AG04449 (cell line): ENCODE results near the gene ESPNL.
A peak's percentile ranks its signal among the peaks of the same experiment; 100 is the strongest.

Experiments
- CTCF ChIA-PET: fragments of 350-600 bp; formaldehyde crosslinking; extraction: SDS; loops from one replicate; lab custom pipeline; 2021; ENCODE audit warnings: antibody characterized with exemption; lab: Yijun Ruan, JAX
- POLR2A ChIA-PET: fragments of 400-600, 350-600 bp; formaldehyde crosslinking; extraction: SDS; loops from one replicate; lab custom pipeline; 2020; ENCODE audit warnings: antibody characterized with exemption, inconsistent platforms; lab: Yijun Ruan, JAX
- DNase-seq: peaks from one replicate; pipeline ENCODE4 v3.0.0-alpha.2; 2010; ENCODE audit warnings: low read depth, low spot score
- H3K4me3 ChIP-seq: 2 replicates; pipeline ENCODE4 v1.5.1; 2011; ENCODE audit warnings: low read depth, mild to moderate bottlenecking, control low read depth, low read length
- TF ChIP-seq, protein P1 (sequence below): IDR thresholded peaks from one replicate; pipeline ENCODE4 v1.5.1; 2011; ENCODE audit warnings: mild to moderate bottlenecking, moderate library complexity, low read length, control low read depth, inconsistent platforms; ENCODE audit not compliant: insufficient read depth; ENCODE audit errors: missing control alignments

The ESPNL gene

DNA sequence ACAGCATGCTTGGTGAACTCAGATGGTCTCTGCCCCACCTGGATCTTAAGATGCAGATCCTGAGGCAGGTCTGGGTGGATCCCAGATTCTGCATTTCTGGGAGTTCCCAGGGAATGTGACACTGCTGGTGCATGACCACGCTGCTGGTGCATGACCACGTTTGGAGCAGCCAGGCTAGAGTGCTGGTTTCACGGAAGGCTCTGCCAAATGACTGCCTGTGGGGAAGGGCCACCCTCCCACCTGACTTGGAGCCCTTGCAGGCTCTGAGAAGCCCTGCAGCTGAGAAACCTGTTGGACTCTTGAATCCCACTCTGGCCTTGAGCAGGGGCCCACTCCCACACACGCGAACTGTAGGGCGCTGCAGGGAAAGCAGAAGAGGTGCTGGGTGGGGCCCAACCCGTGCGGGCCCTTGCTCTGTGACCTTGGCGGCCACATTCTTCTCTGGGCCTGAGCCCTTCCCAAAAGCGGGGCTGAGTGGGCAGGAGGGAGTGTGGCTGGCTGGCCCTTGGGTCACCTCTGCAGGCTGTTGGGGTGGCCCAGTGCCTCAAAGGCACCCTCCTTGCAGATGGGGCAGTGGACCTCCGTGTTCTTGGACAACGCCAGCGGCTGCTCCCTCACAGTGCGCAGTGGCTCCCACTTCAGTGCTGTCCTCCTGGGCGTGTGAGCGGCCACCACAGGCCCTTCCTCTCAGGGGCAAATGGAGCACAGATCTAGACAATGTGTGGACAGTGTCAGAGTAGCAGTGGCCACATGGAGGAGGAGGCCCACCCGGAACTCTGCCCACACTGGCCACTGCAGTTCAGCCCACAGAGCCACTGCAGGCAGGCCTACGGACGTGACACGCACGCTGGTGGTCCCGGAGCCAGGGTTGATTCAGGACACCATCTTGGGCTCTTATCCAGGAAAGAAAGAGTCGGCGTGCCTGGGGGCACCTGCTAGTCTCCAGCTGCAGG is 66.5 kb downstream of the ESPNL start:
- no peak for DNase-seq
- ChIA-PET POLR2A (no interaction called here), CTCF (interaction anchor here (1.6 kb wide), 2 partner anchors 7 to 96 kb away, joined by 5 to 6 read pairs; no protein-coding TSS in a partner anchor)
- H3K4me3 ChIP-seq = no peak overlapping the region
- TF ChIP-seq, protein P1, sequence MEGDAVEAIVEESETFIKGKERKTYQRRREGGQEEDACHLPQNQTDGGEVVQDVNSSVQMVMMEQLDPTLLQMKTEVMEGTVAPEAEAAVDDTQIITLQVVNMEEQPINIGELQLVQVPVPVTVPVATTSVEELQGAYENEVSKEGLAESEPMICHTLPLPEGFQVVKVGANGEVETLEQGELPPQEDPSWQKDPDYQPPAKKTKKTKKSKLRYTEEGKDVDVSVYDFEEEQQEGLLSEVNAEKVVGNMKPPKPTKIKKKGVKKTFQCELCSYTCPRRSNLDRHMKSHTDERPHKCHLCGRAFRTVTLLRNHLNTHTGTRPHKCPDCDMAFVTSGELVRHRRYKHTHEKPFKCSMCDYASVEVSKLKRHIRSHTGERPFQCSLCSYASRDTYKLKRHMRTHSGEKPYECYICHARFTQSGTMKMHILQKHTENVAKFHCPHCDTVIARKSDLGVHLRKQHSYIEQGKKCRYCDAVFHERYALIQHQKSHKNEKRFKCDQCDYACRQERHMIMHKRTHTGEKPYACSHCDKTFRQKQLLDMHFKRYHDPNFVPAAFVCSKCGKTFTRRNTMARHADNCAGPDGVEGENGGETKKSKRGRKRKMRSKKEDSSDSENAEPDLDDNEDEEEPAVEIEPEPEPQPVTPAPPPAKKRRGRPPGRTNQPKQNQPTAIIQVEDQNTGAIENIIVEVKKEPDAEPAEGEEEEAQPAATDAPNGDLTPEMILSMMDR = no peak

DNA sequence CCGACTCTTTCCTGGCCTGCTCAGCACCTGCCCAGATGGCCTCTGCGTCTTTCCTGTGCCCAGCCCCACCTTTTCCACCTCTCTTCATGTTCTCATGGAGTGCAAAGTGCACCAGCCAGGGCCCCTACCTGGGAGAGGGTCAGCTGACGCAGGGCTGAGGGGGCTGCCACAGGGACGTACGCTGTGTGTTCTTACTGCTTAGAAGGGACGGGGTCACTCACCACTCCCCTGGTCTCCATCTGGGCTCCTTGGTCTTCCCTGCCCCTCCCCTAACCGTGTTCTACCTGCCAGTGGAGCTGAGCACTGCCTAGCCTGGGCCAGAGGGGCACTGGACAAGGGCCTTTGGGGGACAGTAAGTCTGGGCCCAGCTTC is 67.2 kb downstream of the ESPNL start:
- ChIA-PET POLR2A (no interaction called here), CTCF (interaction anchor here (1.2 to 1.6 kb wide), 3 partner anchors 8 to 310 kb away, joined by 3 to 6 read pairs (median 5); no protein-coding TSS in a partner anchor)
- DNase-seq = no peak
- H3K4me3 ChIP-seq = no peak overlapping the region
- TF ChIP-seq, protein P1 = no peak

DNA sequence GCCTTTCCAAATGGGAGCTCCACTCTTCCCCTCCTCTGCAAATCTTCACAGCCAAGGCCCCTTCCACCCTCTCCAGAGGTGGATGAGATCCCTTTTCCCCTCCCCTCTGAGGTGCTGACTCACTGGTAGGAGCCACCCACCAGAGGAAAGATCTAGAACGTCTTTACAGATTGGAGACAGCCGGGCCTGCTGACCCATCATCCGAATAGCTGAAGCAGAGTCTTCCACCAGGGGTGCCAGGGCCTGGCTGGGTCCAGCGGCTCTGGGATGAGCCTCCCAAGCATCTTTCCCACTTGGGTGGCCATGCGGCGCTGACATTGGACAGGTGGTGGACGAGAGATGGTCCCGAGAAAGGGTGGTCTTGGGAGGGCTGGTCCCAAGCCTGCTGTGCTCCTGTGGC is 67.6 kb downstream of the ESPNL start:
- DNase-seq = no peak
- POLR2A ChIA-PET = no interaction called here
- CTCF ChIA-PET = interaction anchor here (1.2 to 1.6 kb wide), 3 partner anchors 8 to 310 kb away, joined by 3 to 6 read pairs (median 5); no protein-coding TSS in a partner anchor
- H3K4me3 ChIP-seq = no peak overlapping the region
- TF ChIP-seq, protein P1 = no peak

DNA sequence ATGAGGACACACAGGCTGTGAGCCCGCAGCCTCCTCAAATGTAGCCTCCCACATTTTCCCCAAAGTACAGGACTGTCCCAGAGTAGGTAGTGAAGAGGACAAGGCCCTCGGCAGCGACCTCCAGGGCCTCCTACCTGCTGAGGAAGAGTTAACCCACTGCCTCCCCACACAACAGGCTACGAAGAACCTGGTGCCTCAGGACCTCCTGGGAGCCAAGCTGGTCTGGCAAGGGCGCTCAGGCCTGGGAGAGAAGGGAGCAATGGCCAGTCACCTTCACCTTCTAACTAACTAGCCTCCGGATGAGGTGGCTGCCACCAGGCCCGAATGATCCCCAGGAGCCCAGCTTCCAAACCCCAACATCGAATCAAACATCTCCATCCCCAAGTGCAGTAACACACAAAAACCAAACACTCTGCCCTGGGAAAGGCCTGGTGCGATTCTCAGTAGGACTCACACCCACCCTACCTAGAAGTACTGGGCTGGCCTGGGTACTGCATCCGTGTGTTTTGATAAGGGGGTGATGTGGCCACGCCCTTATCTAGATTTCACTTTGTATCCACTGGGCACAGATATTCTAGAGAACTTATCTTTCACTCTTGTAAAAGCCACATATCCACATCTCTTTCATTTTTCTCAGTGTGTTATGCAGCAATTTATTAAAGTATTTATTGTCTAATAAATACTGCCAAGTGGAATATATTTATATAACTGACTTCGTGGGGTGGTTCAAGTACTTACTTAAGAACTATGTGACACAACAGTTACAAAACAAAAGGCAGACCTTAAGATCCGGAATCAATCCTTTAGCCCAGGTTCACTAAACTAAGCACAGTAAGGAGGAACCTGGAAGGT is 68.3 kb downstream of the ESPNL start:
- POLR2A ChIA-PET = no interaction called here
- TF ChIP-seq, protein P1 = no peak
- DNase-seq = no peak
- CTCF ChIA-PET = interaction anchor here (1.2 to 1.6 kb wide), 3 partner anchors 9 to 311 kb away, joined by 3 to 6 read pairs (median 5); no protein-coding TSS in a partner anchor
- no peak overlapping the region for H3K4me3 ChIP-seq

DNA sequence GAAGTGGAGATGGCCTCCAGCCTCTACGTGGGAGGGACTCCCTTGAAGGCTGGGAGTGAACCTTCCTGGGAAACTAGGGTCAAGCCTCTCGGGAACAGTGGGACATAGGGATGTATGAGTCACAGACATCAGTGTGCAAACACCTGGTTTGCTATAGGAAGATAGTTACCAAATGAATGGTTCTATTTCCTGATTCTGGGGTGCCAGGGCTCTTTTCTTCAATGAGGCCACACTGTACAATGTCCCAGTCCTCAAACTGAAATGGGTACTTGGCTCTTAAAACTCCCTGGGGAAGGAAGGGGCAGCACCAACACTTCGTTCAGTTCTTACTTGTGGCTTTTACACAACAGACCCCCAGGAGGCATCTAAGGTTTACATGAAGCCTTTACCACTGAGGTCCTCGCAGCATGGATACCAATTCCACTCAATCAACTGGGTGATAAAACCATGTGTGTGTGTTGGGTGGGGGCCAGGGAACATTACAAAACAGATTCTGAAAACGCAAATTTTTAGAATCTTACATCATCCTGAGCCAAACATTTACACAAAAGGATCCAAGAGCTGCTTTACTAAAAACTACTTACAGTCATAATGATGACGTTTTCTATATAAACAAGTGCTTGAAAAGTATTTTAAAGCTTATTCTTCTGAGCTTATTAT is 69.0 kb downstream of the ESPNL start:
- POLR2A ChIA-PET = interaction anchor here (0.7 to 1.5 kb wide), 4 partner anchors 8 to 35 kb away, joined by 3 read pairs; no protein-coding TSS in a partner anchor
- peak; percentile 89 for DNase-seq
- TF ChIP-seq, protein P1 = no peak
- CTCF ChIA-PET = interaction anchor here (0.8 to 1.8 kb wide), 4 partner anchors 9 to 311 kb away, joined by 3 to 6 read pairs (median 4); no protein-coding TSS in a partner anchor
- peak overlapping the region; percentile 38 for H3K4me3 ChIP-seq
